ENCODE measurements around the gene FNDC7.

The FNDC7 gene

DNA sequence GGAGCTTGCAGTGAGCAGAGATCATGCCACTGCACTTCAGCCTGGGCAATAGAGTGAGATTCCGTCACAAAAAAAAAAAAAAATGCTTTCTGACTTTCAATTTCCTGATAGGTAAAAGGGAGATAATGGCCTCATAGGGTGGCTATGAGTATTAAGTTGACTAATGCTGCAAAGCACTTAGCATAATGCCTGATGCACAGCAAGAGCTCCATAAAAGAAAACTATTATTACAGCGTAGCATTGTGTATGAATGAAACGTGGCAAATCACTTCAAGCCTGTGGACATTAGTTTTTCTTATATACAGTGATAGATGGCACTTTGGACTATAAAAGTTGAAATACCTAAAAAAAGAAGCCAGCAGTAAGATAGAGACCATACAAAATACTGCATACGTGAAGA lies 16.8 kb downstream of the FNDC7 start:
- Histone ChIP-seq H2BK15ac (ENCODE audit: low read length) (no peak overlapping the region), H2BK12ac (ENCODE audit: low read length) (no peak overlapping the region), H3K4ac (ENCODE audit: low read length) (no peak overlapping the region), H2AK5ac (ENCODE audit: low read depth, low read length) (no peak overlapping the region), H2AFZ (ENCODE audit: low read length) (no peak overlapping the region), H3K27me3 (ENCODE audit: control insufficient read depth in 3 of 3, insufficient read depth in 3 of 3, low read depth in 1 of 3, low read length in 3 of 3) (peaks cover 0 to 3% (median 3%) of the 10 kb centered on the region in 3 experiments), H4K8ac (ENCODE audit: low read depth, low read length) (no peak overlapping the region), H3K4me3 (ENCODE audit: low read length in 2 of 2) (no peak overlapping the region), H3K27ac (replicated peaks; ENCODE audit: low read length) (no peak overlapping the region), H3K18ac (ENCODE audit: low read length) (no peak overlapping the region), H3K4me1 (ENCODE audit: control insufficient read depth in 2 of 2, insufficient read depth in 1 of 2, low read depth in 1 of 2, low read length in 2 of 2) (peaks cover 0 to 4% of the 10 kb centered on the region in 2 donors), H3K9me3 (replicated peaks in 1 of 2; ENCODE audit: control insufficient read depth in 2 of 2, insufficient read depth in 1 of 2, low read depth in 1 of 2, low read length in 2 of 2) (peaks cover 0 to 2% of the 10 kb centered on the region in 2 donors), H2BK5ac (ENCODE audit: low read length) (no peak overlapping the region), H3K4me2 (ENCODE audit: insufficient read depth, low read length, poor library complexity, severe bottlenecking) (no peak overlapping the region), H3K23ac (ENCODE audit: low read depth, low read length, poor library complexity) (no peak overlapping the region), H3K79me1 (ENCODE audit: low read depth, low read length) (no peaks in the 10 kb centered on the region), H3K36me3 (replicated peaks in 1 of 2; ENCODE audit: control insufficient read depth in 2 of 2, insufficient read depth in 2 of 2, low read length in 2 of 2) (no peaks in the 10 kb centered on the region), H2BK120ac (ENCODE audit: low read depth, low read length) (no peak overlapping the region), H4K91ac (ENCODE audit: low read depth, low read length, poor library complexity) (no peak overlapping the region), H3K14ac (ENCODE audit: low read length) (no peak overlapping the region), H3K9ac (ENCODE audit: low read depth, low read length, poor library complexity) (no peak overlapping the region)
- no CpG with 5 or more reads among the region's 4 CpGs for WGBS, 2 donors (ENCODE audit: extremely low coverage in 2 of 2, insufficient read length in 2 of 2, insufficient replicate concordance in 1 of 2)
- DNase-seq (ENCODE audit: low spot score) = no peak

DNA sequence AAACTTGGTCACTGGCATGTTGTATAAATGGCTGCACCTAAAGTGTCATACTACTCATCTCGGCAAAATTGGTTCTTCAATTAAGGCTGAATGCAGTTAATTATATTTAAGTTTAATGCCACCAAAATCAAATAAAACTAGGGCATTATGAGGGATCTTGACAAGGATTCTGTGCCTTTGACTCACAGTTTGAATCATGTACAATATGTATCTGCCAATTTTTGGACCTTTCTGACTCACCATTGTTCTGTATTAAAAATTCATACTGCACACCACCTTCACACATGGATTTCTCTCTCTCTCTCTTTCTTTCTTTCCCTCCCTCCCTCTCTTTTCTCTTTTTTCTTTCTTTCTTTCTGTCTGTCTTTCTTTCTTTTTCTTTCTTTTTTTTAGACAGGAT lies 19.7 kb downstream of the FNDC7 start:
- H3K36me3 ChIP-seq (replicated peaks in 1 of 2; ENCODE audit: control insufficient read depth in 2 of 2, insufficient read depth in 2 of 2, low read length in 2 of 2) = no peaks in the 10 kb centered on the region
- H3K18ac ChIP-seq (ENCODE audit: low read length) = no peak overlapping the region
- no CpG with 5 or more reads among the region's 1 CpG for WGBS, 2 donors (ENCODE audit: extremely low coverage in 2 of 2, insufficient read length in 2 of 2, insufficient replicate concordance in 1 of 2)
- H2AFZ ChIP-seq (ENCODE audit: low read length) = no peak overlapping the region
- no peak overlapping the region for H2BK12ac ChIP-seq (ENCODE audit: low read length)
- H3K14ac ChIP-seq (ENCODE audit: low read length) = no peak overlapping the region
- H3K27me3 ChIP-seq (ENCODE audit: control insufficient read depth in 3 of 3, insufficient read depth in 3 of 3, low read depth in 1 of 3, low read length in 3 of 3) = peaks cover 0 to 5% (median 3%) of the 10 kb centered on the region in 3 experiments
- H3K23ac ChIP-seq (ENCODE audit: low read depth, low read length, poor library complexity) = no peak overlapping the region
- no peak overlapping the region for H3K4me3 ChIP-seq (ENCODE audit: low read length in 2 of 2)
- H3K4me2 ChIP-seq (ENCODE audit: insufficient read depth, low read length, poor library complexity, severe bottlenecking) = no peak overlapping the region
- no peak overlapping the region for H2AK5ac ChIP-seq (ENCODE audit: low read depth, low read length)
- no peak overlapping the region for H4K91ac ChIP-seq (ENCODE audit: low read depth, low read length, poor library complexity)
- H2BK120ac ChIP-seq (ENCODE audit: low read depth, low read length) = no peak overlapping the region
- H2BK5ac ChIP-seq (ENCODE audit: low read length) = no peak overlapping the region
- peaks cover 0 to 4% of the 10 kb centered on the region in 2 donors for H3K4me1 ChIP-seq (ENCODE audit: control insufficient read depth in 2 of 2, insufficient read depth in 1 of 2, low read depth in 1 of 2, low read length in 2 of 2)
- H3K79me1 ChIP-seq (ENCODE audit: low read depth, low read length) = no peaks in the 10 kb centered on the region
- no peak overlapping the region for H3K9ac ChIP-seq (ENCODE audit: low read depth, low read length, poor library complexity)
- no peak for DNase-seq (ENCODE audit: low spot score)
- peaks cover 0 to 2% of the 10 kb centered on the region in 2 donors for H3K9me3 ChIP-seq (replicated peaks in 1 of 2; ENCODE audit: control insufficient read depth in 2 of 2, insufficient read depth in 1 of 2, low read depth in 1 of 2, low read length in 2 of 2)
- H3K27ac ChIP-seq (replicated peaks; ENCODE audit: low read length) = no peak overlapping the region
- H4K8ac ChIP-seq (ENCODE audit: low read depth, low read length) = no peak overlapping the region
- no peak overlapping the region for H3K4ac ChIP-seq (ENCODE audit: low read length)
- H2BK15ac ChIP-seq (ENCODE audit: low read length) = no peak overlapping the region

DNA sequence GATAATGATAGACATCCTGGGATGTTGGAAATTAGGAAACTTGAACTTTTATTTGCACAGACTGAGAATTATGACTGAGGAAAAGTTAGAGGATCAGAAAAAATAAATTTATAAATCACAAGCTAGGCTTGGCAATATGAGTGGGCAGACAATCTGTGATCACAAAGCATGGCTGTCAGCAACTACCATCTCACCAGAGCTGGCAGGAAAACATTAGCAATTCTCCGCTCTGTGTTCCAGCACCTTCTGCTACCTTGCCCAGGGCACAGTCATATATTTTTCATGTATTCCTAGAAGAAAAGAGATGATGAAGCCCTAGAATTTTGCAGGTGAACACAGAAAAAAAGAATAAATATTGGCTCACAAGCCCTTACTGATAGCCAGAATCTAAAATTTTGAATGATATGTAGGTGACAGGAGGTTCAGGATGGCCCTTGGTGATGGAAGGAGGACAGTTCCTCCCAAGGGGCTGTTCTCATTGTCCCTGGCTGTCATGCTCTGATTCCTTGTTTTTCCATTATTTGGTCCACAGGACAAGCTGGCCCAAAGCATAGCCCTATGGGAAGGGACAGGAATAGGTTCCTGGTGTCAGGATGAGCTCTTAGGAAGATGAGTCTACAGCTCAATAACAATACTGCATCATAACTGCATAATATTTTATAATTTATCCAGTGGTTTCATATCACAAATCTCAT lies 21.6 kb downstream of the FNDC7 start:
- H2AK5ac ChIP-seq (ENCODE audit: low read depth, low read length) = no peak overlapping the region
- H2BK5ac ChIP-seq (ENCODE audit: low read length) = no peak overlapping the region
- no peak overlapping the region for H3K14ac ChIP-seq (ENCODE audit: low read length)
- no peak overlapping the region for H3K4me3 ChIP-seq (ENCODE audit: low read length in 2 of 2)
- H3K18ac ChIP-seq (ENCODE audit: low read length) = no peak overlapping the region
- no peak overlapping the region for H2BK12ac ChIP-seq (ENCODE audit: low read length)
- no peaks in the 10 kb centered on the region for H3K79me1 ChIP-seq (ENCODE audit: low read depth, low read length)
- no peak overlapping the region for H3K9ac ChIP-seq (ENCODE audit: low read depth, low read length, poor library complexity)
- H2BK120ac ChIP-seq (ENCODE audit: low read depth, low read length) = no peak overlapping the region
- peaks cover 0 to 16% (median 0%) of the 10 kb centered on the region in 3 experiments for H3K27me3 ChIP-seq (ENCODE audit: control insufficient read depth in 3 of 3, insufficient read depth in 3 of 3, low read depth in 1 of 3, low read length in 3 of 3)
- H3K4ac ChIP-seq (ENCODE audit: low read length) = no peak overlapping the region
- peaks cover 0 to 4% of the 10 kb centered on the region in 2 donors for H3K4me1 ChIP-seq (ENCODE audit: control insufficient read depth in 2 of 2, insufficient read depth in 1 of 2, low read depth in 1 of 2, low read length in 2 of 2)
- H3K23ac ChIP-seq (ENCODE audit: low read depth, low read length, poor library complexity) = no peak overlapping the region
- no peak overlapping the region for H2AFZ ChIP-seq (ENCODE audit: low read length)
- no peaks in the 10 kb centered on the region for H3K9me3 ChIP-seq (replicated peaks in 1 of 2; ENCODE audit: control insufficient read depth in 2 of 2, insufficient read depth in 1 of 2, low read depth in 1 of 2, low read length in 2 of 2)
- H3K27ac ChIP-seq (replicated peaks; ENCODE audit: low read length) = no peak overlapping the region
- H3K4me2 ChIP-seq (ENCODE audit: insufficient read depth, low read length, poor library complexity, severe bottlenecking) = no peak overlapping the region
- no peak overlapping the region for H4K91ac ChIP-seq (ENCODE audit: low read depth, low read length, poor library complexity)
- H4K8ac ChIP-seq (ENCODE audit: low read depth, low read length) = no peak overlapping the region
- no peak for DNase-seq (ENCODE audit: low spot score)
- no CpG with 5 or more reads among the region's 1 CpG for WGBS, 2 donors (ENCODE audit: extremely low coverage in 2 of 2, insufficient read length in 2 of 2, insufficient replicate concordance in 1 of 2)
- no peaks in the 10 kb centered on the region for H3K36me3 ChIP-seq (replicated peaks in 1 of 2; ENCODE audit: control insufficient read depth in 2 of 2, insufficient read depth in 2 of 2, low read length in 2 of 2)
- H2BK15ac ChIP-seq (ENCODE audit: low read length) = no peak overlapping the region

DNA sequence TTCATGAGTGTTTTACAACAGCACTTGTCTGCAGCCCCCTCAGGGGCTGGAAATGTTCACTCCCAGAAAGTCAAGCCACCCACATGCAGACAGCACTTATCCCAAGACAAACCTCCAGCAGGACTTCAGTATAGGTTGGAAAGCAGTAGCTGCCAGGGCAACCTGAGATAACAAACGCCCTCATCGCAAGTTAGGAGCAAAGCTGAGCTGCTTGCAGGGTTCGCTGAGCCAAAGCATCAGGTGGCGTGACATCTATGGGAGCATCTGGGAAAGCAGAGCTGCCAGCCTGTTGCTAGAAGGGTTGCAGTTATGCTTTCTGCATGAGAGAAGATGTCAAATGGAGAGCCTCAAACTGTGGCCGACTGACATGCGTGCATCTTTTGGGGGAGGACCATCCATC lies 29.5 kb downstream of the FNDC7 start:
- Histone ChIP-seq H2BK15ac (ENCODE audit: low read length) (no peak overlapping the region), H3K14ac (ENCODE audit: low read length) (no peak overlapping the region), H2AK5ac (ENCODE audit: low read depth, low read length) (no peak overlapping the region), H3K4me1 (ENCODE audit: control insufficient read depth in 2 of 2, insufficient read depth in 1 of 2, low read depth in 1 of 2, low read length in 2 of 2) (peaks cover 0 to 4% of the 10 kb centered on the region in 2 donors), H3K27me3 (ENCODE audit: control insufficient read depth in 3 of 3, insufficient read depth in 3 of 3, low read depth in 1 of 3, low read length in 3 of 3) (peaks cover 0 to 21% (median 0%) of the 10 kb centered on the region in 3 experiments), H3K9me3 (replicated peaks in 1 of 2; ENCODE audit: control insufficient read depth in 2 of 2, insufficient read depth in 1 of 2, low read depth in 1 of 2, low read length in 2 of 2) (no peaks in the 10 kb centered on the region), H3K4ac (ENCODE audit: low read length) (no peak overlapping the region), H3K23ac (ENCODE audit: low read depth, low read length, poor library complexity) (no peak overlapping the region), H2BK120ac (ENCODE audit: low read depth, low read length) (no peak overlapping the region), H3K4me3 (ENCODE audit: low read length in 2 of 2) (no peak overlapping the region), H2BK5ac (ENCODE audit: low read length) (peak overlapping the region; percentile 32), H2BK12ac (ENCODE audit: low read length) (no peak overlapping the region), H3K9ac (ENCODE audit: low read depth, low read length, poor library complexity) (no peak overlapping the region), H3K36me3 (replicated peaks in 1 of 2; ENCODE audit: control insufficient read depth in 2 of 2, insufficient read depth in 2 of 2, low read length in 2 of 2) (no peaks in the 10 kb centered on the region), H3K79me1 (ENCODE audit: low read depth, low read length) (no peaks in the 10 kb centered on the region), H4K8ac (ENCODE audit: low read depth, low read length) (no peak overlapping the region), H3K4me2 (ENCODE audit: insufficient read depth, low read length, poor library complexity, severe bottlenecking) (no peak overlapping the region), H3K27ac (replicated peaks; ENCODE audit: low read length) (no peak overlapping the region), H2AFZ (ENCODE audit: low read length) (no peak overlapping the region), H3K18ac (ENCODE audit: low read length) (peak overlapping the region; percentile 42), H4K91ac (ENCODE audit: low read depth, low read length, poor library complexity) (peak overlapping the region; percentile 24)
- WGBS, 2 donors (ENCODE audit: extremely low coverage in 2 of 2, insufficient read length in 2 of 2, insufficient replicate concordance in 1 of 2) = no CpG with 5 or more reads among the region's 6 CpGs
- no peak for DNase-seq (ENCODE audit: low spot score)

Data from neuronal stem cell (in vitro differentiated cells).